Inferior parietal cortex (tissue), 1 donor: ENCODE measurements around the gene HCN3.

Source experiments
- DNase-seq: peaks from one replicate; pipeline ENCODE4 v3.0.0-alpha.2; 2016; ENCODE audit errors: extremely low spot score

The HCN3 gene

DNA sequence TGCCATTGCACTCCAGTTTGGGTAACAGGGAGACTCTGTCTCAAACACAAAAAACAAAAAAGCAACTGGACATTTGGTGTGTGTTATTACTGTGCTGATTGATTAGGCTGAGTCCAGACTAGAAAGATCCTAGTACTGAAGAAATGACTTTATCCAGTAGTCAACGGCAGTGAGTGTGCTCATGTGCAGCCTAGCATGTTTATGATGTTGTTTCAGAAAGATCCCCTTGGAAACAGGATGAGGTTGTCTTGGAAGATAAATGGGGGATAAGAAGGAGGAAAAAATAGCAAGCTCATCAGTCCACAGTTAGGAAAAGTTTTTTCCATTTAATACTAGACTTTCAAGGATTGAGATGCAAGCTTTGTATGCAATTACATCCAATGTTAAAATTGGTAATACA is 57.7 kb downstream of the HCN3 start:
- DNase-seq = no peak
